ENCODE data around the gene NEDD4L.
A peak's percentile ranks its signal among the peaks of the same experiment; 100 is the strongest.

The NEDD4L gene

GRCh38 chr18:58175786-58176176, 131.8 kb downstream of the NEDD4L start (continued):
- TF ChIP-seq ZFP3 (CRISPR knock-in tag; IDR thresholded peaks at IDR 0.05) (no peak), PATZ1 (CRISPR knock-in tag; IDR thresholded peaks at IDR 0.05; ENCODE audit: borderline replicate concordance) (no peak), OSR1 (CRISPR knock-in tag; IDR thresholded peaks at IDR 0.05) (no peak), ZFP30 (CRISPR knock-in tag; IDR thresholded peaks at IDR 0.05) (no peak)

GRCh38 chr18:58177004-58177717, 133.1 kb downstream of the NEDD4L start:
- ATAC-seq, result peak; percentile 91
- TF ChIP-seq POU6F1 (CRISPR knock-in tag; IDR thresholded peaks at IDR 0.05; ENCODE audit: borderline replicate concordance, low read depth) (no peak), BACH2 (CRISPR knock-in tag; IDR thresholded peaks at IDR 0.05; ENCODE audit: borderline replicate concordance) (no peak), ZNF70 (CRISPR knock-in tag; IDR thresholded peaks at IDR 0.05) (no peak), ISL1 (CRISPR knock-in tag; IDR thresholded peaks at IDR 0.05) (no peak), ZFP30 (CRISPR knock-in tag; IDR thresholded peaks at IDR 0.05) (no peak), TCF4 (CRISPR knock-in tag; IDR thresholded peaks at IDR 0.05; ENCODE audit: borderline replicate concordance) (no peak), PATZ1 (CRISPR knock-in tag; IDR thresholded peaks at IDR 0.05; ENCODE audit: borderline replicate concordance) (no peak), CSDC2 (CRISPR knock-in tag; IDR thresholded peaks at IDR 0.05) (no peak)

GRCh38 chr18:58177896-58178470, 134.0 kb downstream of the NEDD4L start:
- TF ChIP-seq PATZ1 (CRISPR knock-in tag; IDR thresholded peaks at IDR 0.05; ENCODE audit: borderline replicate concordance) (no peak), TOX (CRISPR knock-in tag; IDR thresholded peaks at IDR 0.05; ENCODE audit: borderline replicate concordance) (no peak), ISL1 (CRISPR knock-in tag; IDR thresholded peaks at IDR 0.05) (no peak), ZFP30 (CRISPR knock-in tag; IDR thresholded peaks at IDR 0.05) (no peak), ZNF70 (CRISPR knock-in tag; IDR thresholded peaks at IDR 0.05) (no peak), ESRRG (CRISPR knock-in tag; IDR thresholded peaks at IDR 0.05) (no peak), TCF4 (CRISPR knock-in tag; IDR thresholded peaks at IDR 0.05; ENCODE audit: borderline replicate concordance) (no peak), CSRNP3 (CRISPR knock-in tag; IDR thresholded peaks at IDR 0.05) (no peak), ZNF8 (CRISPR knock-in tag; IDR thresholded peaks at IDR 0.05) (no peak), ARNTL (CRISPR knock-in tag; IDR thresholded peaks at IDR 0.05; ENCODE audit: borderline replicate concordance, low read depth) (no peak), GLIS3 (CRISPR knock-in tag; IDR thresholded peaks at IDR 0.05) (no peak), ZNF565 (CRISPR knock-in tag; conservative IDR thresholded peaks at IDR 0.05; ENCODE audit: low read depth) (no peak)
- ATAC-seq, result peak; percentile 12; the same call in 1 of the 3 replicates

- TF ChIP-seq ZC3H10 (CRISPR knock-in tag; IDR thresholded peaks at IDR 0.05) (no peak), CSRNP3 (CRISPR knock-in tag; IDR thresholded peaks at IDR 0.05) (no peak), PATZ1 (CRISPR knock-in tag; IDR thresholded peaks at IDR 0.05; ENCODE audit: borderline replicate concordance) (no peak), ISL1 (CRISPR knock-in tag; IDR thresholded peaks at IDR 0.05) (peak; percentile 74), OSR1 (CRISPR knock-in tag; IDR thresholded peaks at IDR 0.05) (no peak), ARNTL (CRISPR knock-in tag; IDR thresholded peaks at IDR 0.05; ENCODE audit: borderline replicate concordance, low read depth) (no peak), POU6F1 (CRISPR knock-in tag; IDR thresholded peaks at IDR 0.05; ENCODE audit: borderline replicate concordance, low read depth) (no peak), ZFP30 (CRISPR knock-in tag; IDR thresholded peaks at IDR 0.05) (peak; percentile 54; the same call in 1 of the 2 replicates)
- peak; percentile 6; the same call in 1 of the 3 replicates for ATAC-seq
Observed at GRCh38 chr18:58178511-58178910, 134.5 kb downstream of the NEDD4L start.
